NOMO-1 (cell line): ENCODE data around the gene PCNX3.
"Not testable (repeated sequence)": the region's sequence is repeated elsewhere in the genome, so short reads cannot be mapped to it uniquely, and the experiment has no call there.

Source experiments
- DNase-seq, 2 experiments: peaks; one replicate each; lab custom pipeline; 2025; ENCODE audit not compliant: unreplicated experiment in 2 of 2; lab: John Stamatoyannopoulos, UW

The PCNX3 gene

DNA sequence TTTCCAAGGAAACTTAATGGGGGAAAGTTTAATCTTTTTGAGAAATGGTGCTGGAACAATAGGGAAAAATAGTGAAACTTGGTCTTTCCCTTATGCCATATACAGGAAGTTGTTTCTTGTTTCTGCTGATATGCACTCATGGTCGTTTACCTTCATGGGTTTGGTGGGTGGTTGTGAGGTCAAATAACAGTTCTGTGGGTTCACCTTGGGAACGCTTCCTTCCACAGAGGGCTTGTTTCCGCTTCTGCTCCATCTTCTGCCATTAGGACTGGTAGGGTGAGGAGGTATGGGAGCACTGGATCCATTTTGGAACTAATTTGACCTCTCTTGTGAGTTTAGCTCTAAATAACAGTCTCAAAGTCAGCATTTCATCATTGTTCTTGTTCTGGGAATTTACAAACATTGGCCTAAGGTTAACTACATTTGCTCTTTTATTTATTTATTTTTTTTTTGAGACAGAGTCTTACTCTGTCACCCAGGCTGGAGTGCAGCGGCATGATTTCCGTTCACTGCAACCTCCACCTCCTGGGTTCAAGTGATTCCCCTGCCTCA lies 64.7 kb downstream of the PCNX3 start:
- no peak for DNase-seq

DNA sequence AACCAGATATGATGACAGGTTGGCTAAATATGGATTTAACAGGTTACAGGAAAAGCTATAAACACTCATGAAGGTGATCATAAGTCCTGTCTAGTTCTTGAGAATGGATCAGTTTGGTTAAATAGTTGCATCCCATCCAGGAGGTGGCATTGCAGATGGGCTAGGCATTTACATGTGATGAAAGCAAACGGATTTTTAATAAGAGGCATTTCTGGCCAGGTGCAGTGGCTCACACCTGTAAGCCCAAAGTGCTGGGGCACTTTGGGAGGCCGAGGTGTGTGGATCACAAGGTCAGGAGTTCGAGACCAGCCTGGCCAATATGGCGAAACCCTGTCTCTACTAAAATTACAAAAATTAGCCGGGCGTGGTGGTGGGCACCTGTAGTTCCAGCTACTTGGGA lies 67.9 kb downstream of the PCNX3 start:
- not testable (repeated sequence) for DNase-seq

DNA sequence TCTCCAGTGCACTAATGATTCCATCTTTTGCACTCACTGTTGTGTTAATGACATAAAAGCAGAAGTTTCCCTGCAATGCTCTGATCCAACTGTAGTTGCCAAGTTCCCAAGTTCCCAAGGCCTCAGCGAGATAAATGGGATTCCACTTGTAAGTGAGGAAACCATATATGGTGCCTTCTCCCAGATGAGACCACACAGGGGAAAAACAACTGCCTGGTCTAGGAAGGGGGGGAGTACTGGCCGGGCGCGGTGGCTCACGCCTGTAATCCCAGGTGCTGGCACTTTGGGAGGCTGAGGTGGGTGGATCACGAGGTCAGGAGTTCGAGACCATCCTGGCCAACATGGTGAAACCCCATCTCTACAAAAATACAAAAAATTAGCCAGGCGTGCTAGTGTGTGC lies 70.4 kb downstream of the PCNX3 start:
- DNase-seq = no peak
